Heart left ventricle (tissue), 13 donors: ENCODE measurements around the gene DAB1.

ENCODE experiments used
- POLR2A ChIP-seq, 2 donors: fragments of 450-650 bp; IDR thresholded peaks; one replicate each; pipeline ENCODE4 v1.6.1; 2017; ENCODE audit warnings: antibody characterized with exemption in 2 of 2, mild to moderate bottlenecking in 2 of 2, moderate library complexity in 2 of 2
- TF ChIP-seq, protein P1 (sequence below), 12 donors: fragments of 200-600 bp; sonication (generic) in 4 of 12; IDR thresholded peaks; one replicate each; pipeline versions ENCODE4 v1.5.0 to v1.8.0; 2018 to 2022; ENCODE audit warnings: antibody characterized with exemption in 12 of 12, mild to moderate bottlenecking in 5 of 12
- donor health status: ischemic (EF 13 %, LVEDD 7.1; RV severe dilation, severe dysfunction).
- donor health status: DM: no; HTN: yes; CAD: no.
- donor health status: DM: no; HTN: no; CAD: no.
- donor health status: ischemic (EF 25% LVEDD 6.9; RV normal size, moderate dysfunction).
- donor health status: ischemic (EF 25% LVEDD 5.7; RV mildly dilated, moderate dysfunction).
- donor health status: ischemic (EF 35%, LVEDD 5.7; RV mildly dilated, moderate dysfunction).
- donor health status: nonischemic (EF 11% LVEDD 7.7; RV severe dilation, severe dysfunction).
- donor health status: DM: yes; HTN: yes; CAD: no.
- donor health status: PGD.
- donor health status: ischemic (EF 29% LVEDD 5.4; RV normal size, mild dysfunction).
- donor health status: nonischemic (EF 23%, LVEDD 6.1; RV moderate dilation, normal function).

DNA sequence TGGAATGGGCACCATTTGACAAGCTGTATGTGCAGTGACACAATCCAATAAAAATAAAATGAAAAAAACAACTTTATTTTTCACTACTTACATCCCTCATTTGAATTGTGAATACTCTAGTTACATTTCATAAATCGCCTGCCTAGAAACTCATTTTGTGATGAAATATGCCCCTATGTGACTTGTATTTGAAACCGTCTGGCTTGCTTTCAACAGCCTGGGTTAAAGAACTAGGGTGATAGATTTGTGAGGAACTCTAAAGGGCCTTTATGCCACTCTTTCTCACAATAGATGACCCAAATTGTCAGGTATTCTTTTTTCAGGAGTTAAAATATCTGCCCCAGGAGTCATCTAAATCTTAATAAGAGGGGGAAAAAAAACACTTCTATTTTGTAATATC lies 137.9 kb downstream of the DAB1 start:
- TF ChIP-seq, protein P1, sequence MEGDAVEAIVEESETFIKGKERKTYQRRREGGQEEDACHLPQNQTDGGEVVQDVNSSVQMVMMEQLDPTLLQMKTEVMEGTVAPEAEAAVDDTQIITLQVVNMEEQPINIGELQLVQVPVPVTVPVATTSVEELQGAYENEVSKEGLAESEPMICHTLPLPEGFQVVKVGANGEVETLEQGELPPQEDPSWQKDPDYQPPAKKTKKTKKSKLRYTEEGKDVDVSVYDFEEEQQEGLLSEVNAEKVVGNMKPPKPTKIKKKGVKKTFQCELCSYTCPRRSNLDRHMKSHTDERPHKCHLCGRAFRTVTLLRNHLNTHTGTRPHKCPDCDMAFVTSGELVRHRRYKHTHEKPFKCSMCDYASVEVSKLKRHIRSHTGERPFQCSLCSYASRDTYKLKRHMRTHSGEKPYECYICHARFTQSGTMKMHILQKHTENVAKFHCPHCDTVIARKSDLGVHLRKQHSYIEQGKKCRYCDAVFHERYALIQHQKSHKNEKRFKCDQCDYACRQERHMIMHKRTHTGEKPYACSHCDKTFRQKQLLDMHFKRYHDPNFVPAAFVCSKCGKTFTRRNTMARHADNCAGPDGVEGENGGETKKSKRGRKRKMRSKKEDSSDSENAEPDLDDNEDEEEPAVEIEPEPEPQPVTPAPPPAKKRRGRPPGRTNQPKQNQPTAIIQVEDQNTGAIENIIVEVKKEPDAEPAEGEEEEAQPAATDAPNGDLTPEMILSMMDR (IDR thresholded peaks at IDR 0.05): no peak
- TF ChIP-seq POLR2A (IDR thresholded peaks at IDR 0.05): no peak
